CD4-positive, alpha-beta T cell treated with Interleukin-2 at 100 ng/mL for 4 hours (primary cell): ENCODE data around the gene TBC1D2.
"Not testable (repeated sequence)": the region's sequence is repeated elsewhere in the genome, so short reads cannot be mapped to it uniquely, and the experiment has no call there.

Experiments used
- DNase-seq: peaks from one replicate; pipeline ENCODE4 v3.0.0-alpha.2; 2020; ENCODE audit warnings: low spot score

Gene TBC1D2

GRCh38 chr9:98191671-98192502 is 63.6 kb downstream of the TBC1D2 start:
- peak; percentile 22 for DNase-seq

- no peak for DNase-seq
Observed at GRCh38 chr9:98191181-98191608, 64.3 kb downstream of the TBC1D2 start.

DNA sequence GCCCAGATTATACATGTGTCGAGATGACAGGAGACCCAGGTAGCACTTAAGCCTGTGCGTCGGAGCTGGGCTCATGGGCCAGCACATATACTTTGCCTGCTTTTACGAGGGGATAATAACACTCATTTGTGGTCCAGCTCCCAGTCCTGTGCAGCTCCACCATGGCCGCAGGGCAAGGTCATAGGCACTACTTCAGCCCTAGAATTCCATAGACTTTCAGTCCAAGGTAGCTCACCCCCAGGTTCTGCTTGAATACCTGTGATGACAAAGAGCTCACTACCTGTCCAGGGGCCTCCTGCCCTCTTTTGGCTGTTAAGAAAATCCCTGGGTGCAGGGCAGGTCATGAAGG is 64.7 kb downstream of the TBC1D2 start:
- DNase-seq, result no peak

DNA sequence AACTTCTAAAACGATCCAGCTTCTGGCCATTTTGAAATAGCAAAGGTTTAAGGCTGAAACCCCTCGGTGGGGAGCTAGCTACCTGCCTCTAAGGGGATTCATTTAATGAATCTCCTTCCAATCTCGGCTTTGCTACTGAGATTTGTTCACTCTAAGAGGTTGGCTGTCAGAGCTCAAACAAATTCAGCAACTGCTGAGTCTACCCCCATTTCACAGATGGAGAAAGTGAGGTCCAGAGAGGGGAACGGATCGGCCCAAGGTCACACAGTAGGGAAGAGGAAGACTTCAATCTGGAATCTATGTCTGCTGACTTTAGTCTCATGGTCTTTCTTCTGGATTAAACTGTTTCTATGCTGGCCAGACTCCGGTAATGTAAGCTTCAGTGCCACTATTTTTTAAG is 66.0 kb downstream of the TBC1D2 start:
- no peak for DNase-seq

DNA sequence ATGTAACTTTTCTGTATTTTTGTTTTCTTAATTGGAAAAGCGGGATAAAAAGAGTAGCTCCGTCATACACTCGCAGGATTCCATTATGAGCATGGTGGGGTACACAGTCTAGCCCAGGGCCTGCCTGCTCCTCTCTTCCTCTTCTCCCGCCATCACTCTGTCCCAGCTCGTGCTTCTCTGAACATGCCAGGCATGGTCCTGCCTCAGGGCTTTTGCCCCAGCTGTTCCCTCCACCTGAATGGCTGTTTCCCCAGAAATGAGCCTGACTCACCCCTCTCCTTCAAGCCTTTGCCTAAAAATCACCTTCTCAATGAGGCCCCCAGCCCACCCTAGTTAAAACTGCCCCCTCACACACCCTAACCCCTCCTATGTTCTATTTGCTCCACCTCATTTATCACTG is 67.5 kb downstream of the TBC1D2 start:
- DNase-seq, result no peak

DNA sequence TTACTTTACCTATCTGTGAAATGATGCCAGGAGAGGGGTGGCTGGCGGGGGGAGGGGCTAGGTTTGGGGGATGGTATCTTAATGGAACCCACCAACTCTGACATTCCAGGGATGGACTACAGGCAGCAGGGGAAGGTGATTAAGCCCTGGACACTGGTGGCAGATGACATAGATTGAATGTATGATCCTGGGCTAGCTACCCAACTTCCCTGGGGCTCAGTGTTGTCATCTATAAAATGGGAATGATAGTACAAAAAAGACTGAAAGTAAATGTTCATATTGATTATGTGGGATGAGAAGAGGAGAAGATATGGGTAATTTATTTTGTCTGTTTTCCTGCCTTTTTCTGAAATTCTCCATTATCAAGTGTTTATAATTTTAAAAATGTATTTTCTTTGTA is 69.2 kb downstream of the TBC1D2 start:
- DNase-seq, result no peak

GRCh38 chr9:98185611-98186171 is 69.8 kb downstream of the TBC1D2 start:
- DNase-seq, result no peak

- no peak for DNase-seq
Observed at GRCh38 chr9:98185021-98185567, 70.4 kb downstream of the TBC1D2 start.

DNA sequence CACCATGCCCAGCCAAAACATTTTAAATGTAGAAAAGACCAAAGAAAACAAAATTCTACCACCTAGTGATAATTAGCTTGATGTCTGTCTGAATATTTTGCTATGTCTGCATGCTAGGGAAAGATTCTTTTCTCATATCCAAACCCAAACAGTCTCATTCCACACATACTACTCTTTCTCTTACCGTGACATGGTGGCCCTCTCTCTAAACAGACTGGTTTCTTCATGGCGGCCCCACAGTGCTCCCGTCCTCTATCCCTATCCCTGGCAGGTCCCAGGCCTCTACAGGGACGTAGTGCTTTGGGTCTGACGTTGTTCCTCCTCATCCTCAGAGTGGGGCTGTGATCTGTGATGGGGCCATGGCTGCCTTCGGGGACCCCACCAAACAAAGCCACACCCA is 71.1 kb downstream of the TBC1D2 start:
- DNase-seq, result no peak

GRCh38 chr9:98182889-98183599 is 72.4 kb downstream of the TBC1D2 start:
- DNase-seq, result no peak

GRCh38 chr9:98182069-98182820 is 73.2 kb downstream of the TBC1D2 start:
- no peak for DNase-seq

DNA sequence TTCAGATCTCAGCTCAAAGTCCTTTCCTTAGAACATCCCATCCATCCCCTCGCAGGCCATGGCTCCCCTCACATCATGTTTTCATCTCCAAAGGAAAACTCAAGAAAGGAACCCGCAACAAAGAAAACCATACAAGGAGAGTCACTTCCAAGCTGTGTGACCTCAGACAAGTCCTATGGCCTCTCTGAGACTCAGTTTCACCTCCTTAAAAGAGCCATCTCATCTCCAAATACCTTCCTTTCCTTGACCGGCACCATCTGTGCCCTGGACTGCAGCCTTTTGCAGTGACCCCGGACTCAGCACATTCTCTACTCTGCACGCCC is 73.7 kb downstream of the TBC1D2 start:
- no peak for DNase-seq

DNA sequence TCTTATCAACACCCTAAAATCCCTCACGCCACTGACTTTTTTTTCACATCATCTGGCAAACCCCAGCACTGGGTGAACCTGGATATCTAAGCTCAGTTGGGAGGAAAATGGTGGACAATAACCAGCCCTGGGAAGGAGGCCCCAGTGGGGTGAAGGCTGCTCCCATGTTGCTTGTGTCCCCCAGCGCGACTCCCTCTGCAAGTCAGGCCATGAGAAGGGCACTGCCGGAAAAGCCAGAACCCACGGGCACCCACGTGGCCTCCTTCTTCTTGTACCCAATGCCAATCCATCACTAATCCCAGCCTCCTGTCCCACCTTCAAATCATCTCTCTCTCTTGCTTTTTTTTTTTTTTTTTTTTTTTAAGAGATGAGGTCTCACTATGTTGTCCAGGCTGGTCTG is 74.5 kb downstream of the TBC1D2 start:
- no peak for DNase-seq

- no peak for DNase-seq
Observed at GRCh38 chr9:98178874-98179850, 76.3 kb downstream of the TBC1D2 start.

- no peak for DNase-seq
Observed at GRCh38 chr9:98176391-98177259, 78.8 kb downstream of the TBC1D2 start.

DNA sequence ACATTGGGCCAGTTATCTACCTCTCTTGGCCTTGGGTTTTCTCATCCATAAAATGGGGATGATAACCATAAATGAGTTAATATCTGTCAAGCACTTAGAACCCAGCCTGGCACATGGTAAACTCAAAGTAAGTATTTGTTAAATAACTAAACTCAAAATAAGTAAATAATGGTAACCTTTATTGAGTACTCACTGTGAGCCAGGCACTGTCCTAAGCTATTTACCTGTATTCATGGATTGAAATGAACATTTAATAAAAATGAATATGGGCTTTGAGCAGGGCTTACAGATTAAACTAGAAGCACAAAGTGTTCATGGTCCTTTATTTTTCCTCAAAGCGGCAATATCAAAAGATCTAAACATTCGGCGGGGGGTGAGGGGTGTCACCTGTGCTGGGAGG is 79.7 kb downstream of the TBC1D2 start:
- DNase-seq, result no peak

DNA sequence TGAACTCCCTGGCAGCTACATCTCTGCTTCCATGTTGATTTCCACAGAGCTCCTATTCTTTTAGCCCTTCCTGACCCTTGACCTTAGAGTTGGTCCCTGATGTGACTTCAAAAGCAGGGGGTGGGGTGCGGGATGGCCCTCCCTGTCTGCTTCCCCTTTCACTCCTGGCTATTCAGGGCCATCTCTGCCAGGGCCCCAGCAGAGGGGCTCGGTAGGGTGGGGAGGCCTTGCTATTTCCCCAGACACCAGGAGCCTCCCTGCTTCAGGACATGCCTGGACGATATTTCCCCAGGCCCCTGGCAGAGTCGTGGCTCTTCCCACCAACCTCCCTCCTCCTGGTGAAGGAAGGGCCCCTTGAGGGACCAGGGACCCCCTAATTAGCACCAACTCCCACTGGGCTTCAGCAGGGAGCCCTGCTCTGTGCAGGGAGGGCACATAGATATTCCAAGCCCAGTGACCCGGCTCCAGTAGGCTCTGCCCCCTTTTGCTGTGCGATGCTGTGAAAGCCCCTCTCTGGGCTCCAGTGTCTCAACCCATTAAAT is 80.3 kb downstream of the TBC1D2 start:
- DNase-seq, result no peak

DNA sequence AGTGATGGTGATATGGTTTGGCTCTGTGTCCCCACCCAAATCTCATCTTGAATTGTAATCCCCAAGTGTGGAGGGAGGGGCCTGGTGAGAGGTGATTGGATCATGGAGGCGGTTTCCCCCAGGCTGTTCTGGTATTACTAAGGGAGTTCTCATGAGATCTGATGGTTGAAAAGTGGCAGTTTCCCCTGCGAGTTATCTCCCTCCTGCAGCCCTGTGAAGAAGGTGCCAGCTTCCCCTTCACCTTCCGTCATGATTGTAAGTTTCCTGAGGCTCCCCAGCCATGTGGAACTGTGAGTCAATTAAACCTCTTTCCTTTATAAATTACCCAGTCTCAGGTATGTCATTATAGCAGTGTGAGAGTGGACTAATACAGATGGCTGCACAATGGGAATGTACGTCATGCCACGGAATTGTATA is 80.9 kb downstream of the TBC1D2 start:
- DNase-seq, result not testable (repeated sequence)

- DNase-seq, result no peak
Observed at GRCh38 chr9:98173181-98173580, 82.3 kb downstream of the TBC1D2 start.

GRCh38 chr9:98172604-98173003 is 82.8 kb downstream of the TBC1D2 start:
- no peak for DNase-seq
